HG03095 (cell line): ENCODE results near the gene RNF144B.

Source experiments
- ATAC-seq: cut with Tn5 transposase; IDR thresholded peaks from one replicate; pipeline ENCODE4 v1.9.1; 2021; ENCODE audit warnings: moderate library complexity; ENCODE audit not compliant: unreplicated experiment

Gene RNF144B

GRCh38 chr6:18478610-18479009 lies 91.5 kb downstream of the RNF144B start:
- no peak for ATAC-seq

- ATAC-seq: no peak
These were observed 94.7 kb downstream of the RNF144B start for GRCh38 chr6:18481870-18482269.

DNA sequence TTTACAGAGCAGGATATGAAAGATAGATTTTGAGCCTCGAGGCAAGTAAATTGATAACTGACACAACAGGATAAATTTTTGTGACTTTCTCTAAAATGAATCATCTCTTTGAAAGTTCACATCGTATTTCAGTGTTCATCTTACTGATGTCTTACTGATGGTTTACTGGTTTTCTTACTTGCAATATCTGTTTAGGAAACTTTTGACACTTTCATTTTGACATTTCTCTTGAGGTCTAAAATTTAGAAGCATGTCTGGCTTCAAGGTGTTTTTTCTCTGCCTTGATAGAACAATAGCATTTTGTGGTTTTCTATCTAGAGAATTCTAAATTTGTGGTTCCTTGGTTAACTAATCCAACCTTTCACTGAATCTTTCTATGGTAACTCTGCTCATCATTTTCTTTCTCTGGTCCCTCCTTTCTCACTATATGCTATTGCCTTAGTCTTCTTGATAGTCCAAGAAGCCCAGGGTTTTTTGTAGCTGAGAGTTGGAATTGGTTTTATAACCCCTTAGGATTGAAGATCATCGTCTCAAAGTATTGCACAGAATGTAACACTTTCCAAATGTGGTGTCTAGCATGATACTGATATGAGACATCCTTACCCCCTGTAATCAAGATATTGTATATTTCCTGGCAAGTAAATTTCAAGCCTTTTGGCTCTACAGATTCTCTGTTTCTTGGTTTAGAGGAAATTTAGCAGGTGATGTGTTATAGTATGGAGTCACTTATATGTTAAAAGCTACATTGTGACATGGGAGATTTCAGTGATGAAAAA lies 98.7 kb downstream of the RNF144B start:
- ATAC-seq: no peak

GRCh38 chr6:18488004-18488403 lies 100.9 kb downstream of the RNF144B start:
- no peak for ATAC-seq

GRCh38 chr6:18488526-18489270 lies 101.5 kb downstream of the RNF144B start:
- ATAC-seq: no peak

DNA sequence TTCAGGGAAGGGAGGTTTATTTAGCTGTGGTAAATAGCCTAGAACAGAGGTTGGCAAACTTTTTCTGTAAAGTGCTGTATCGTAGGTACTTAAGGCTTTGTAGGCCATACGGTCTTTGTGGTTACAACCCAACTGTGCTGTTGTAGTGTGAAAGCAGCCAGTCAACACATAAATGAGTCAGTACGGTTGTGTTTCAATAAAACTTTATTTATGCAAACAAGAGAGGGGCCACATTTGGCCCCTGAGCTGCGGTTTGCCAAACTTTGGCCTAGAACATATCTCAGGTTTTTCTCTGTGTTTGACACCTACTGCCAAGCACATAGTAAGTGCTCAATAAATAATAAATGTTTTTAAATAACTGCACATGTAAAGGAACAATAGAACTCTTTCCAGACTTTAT lies 102.2 kb downstream of the RNF144B start:
- no peak for ATAC-seq

DNA sequence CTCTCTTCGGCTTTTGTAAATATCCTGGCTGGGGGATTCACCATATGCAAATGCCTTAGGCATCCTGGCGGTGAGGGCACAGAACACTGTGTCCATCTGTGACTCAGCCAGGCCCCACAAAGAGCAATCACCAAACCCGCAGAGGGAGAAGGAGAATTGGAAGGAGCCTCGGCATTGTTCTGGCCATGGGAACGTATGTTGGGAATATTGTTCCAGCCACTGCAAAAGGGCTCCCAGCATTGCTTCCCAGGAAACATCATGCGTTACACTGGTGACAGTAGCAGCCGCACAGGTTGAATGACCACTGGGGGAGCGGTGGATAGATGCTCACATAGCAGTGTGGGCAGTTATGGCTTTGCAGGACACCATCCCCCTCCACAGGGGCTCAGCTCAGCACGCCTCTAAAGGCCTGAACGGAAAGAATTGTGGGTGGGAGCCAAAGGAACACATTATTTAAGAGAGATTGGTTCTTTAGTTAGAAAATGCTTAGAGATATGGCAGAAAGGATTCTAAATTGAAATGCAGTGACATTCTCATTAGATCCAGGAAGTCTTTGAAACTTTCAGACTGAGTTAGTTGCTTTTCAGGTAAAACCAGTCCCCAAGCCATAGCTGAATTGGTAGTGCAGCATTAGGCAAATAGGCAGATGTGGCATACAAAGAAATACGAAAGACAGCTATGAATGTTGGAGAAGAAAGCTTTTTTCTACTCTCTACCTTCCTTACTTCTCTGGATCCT lies 104.3 kb downstream of the RNF144B start:
- ATAC-seq: no peak

- no peak for ATAC-seq
These were observed 105.8 kb downstream of the RNF144B start for GRCh38 chr6:18492972-18493371.

DNA sequence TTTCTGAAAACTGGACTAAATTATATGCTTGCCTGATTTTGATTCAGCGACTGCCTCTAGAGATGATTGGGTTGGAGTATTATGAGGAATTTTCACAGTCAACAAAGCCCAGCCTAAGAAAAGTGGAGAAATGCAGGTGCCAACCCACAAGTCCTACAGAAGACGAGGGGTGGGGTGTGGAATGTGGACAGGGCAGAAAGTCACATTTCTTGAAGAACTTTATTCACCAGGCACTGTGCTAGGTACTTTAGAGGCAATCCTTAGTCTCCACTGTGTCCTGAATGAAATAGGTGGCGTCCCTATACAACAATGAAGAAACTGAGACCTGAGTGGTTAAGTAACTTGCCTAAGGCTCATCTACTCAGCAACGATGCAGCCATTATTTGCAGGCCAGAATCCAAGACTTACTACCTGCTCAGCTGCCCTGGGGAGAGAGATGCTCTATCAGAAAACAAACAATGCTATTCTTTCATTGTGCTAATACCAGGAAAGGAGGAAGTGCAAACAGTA lies 106.3 kb downstream of the RNF144B start:
- no peak for ATAC-seq

DNA sequence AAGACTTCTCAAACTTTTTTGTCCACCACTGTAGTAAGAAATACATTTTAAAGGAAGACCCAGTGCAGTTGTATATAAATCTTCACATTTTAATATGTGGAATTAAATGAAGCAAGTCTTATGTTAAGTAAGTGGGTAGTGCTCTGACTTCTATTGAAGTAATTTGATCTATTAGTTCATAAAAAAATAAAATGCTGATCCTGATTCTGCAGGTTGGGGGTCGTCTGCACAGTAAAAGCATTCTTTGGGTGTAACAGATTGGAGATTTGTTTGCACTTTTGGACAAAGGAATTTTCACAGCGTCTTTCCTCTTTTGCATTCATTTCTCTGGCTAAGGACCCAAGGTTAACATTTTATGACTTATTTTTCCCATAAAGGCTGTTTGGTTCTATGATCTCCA lies 106.8 kb downstream of the RNF144B start:
- no peak for ATAC-seq

DNA sequence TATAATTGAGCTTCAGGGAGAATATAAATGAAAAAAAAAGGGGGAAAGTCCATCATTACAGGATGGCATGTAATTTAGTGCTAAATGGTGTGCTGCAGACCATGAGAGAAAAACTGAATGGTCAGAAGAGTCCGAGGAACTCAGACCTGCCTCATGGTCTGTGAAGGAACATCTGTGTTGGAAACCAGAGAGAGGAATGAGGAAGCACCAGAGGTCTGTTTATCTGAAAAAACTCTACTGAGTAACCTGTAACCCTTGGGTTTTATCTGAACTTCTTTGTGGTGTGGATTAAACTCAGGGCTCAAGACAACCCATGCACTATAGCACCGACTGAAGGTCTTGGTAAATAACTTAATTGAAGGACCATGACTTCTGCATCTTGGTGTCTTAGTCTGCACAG lies 108.1 kb downstream of the RNF144B start:
- ATAC-seq: no peak

DNA sequence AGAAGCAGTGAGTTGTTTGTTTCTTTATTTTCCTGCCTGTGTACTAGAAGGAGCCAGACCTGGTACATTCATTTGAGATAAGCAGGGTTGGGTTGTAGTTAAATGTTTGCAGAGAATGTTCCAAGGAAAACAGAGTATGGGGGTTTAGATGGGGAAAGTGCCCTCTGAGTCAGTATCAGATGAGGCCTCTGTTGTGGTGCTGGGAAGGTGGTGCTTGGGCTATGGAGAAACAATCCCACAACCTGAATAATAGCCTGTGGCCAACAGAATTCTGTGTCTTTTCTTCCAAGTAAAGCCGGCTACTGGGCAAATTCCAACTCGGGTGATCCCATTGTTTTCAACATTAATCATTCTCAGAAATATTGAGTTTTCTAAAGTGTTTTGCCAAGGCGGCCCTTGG lies 109.3 kb downstream of the RNF144B start:
- no peak for ATAC-seq

DNA sequence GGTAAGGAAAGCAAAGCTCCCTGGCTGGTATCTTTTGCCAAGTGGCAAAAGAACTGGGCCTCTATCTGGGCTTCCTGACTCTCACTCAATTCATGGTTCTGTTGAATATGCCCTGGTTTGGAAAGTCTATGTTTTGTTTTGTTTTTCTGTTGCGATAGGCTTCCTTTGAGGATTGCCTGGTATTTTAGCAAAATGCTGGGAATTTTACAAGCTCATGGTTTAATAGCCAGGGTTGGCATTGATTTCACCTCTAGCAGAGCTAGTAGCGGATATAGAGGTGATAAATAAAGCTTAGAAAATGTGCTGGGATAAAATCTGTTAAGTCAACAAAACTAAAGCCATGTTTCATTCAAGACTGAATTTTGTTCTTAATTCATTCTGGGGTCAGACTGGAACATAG lies 109.9 kb downstream of the RNF144B start:
- ATAC-seq: no peak

DNA sequence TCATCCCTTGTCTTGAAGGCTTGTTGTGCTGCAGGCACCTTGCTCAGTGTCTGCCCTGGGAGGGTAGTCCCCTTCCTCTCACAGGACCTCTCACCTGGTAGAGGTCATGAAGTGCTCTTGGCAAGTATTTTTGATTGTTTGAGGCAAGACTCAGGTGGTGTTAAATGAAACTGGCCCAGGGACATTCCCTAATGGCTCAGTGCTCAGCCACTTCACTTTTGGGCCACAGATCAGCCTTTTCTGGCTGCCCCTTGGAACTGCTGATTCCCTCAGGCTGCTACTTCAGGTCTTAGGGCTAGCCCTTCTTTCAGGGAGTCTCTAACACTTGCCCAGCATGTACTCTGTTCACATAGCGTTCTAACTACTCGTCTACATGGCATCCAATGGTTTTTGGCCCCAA lies 111.3 kb downstream of the RNF144B start:
- no peak for ATAC-seq

- no peak for ATAC-seq
These were observed 113.9 kb downstream of the RNF144B start for GRCh38 chr6:18500921-18501662.

- ATAC-seq: no peak
These were observed 114.5 kb downstream of the RNF144B start for GRCh38 chr6:18501663-18502013.

DNA sequence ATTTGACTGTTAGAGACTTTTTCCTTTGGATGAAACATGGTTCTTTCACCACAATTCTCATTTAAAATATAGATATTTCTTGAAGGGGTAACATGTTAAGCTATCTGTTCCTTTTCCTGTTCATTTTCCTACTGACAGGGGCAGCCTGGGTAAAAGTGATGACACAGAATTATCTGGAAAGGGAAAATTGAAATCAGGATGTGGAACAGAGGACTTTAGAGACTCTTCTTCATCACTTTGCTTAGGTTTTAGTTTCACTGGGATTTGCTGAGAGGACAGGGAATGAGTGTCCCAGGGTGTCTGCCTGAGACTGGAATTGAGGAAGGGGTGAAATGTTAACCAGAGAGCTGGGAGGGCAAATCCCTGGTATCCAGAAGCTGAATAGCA lies 116.0 kb downstream of the RNF144B start:
- no peak for ATAC-seq

- peak; percentile 64 for ATAC-seq
These were observed 116.6 kb downstream of the RNF144B start for GRCh38 chr6:18503593-18504231.

- no peak for ATAC-seq
These were observed 117.1 kb downstream of the RNF144B start for GRCh38 chr6:18504232-18504596.

GRCh38 chr6:18506382-18507017 lies 119.3 kb downstream of the RNF144B start:
- ATAC-seq: no peak
